ENCODE data around the gene CCSER1.
"Not testable (repeated sequence)": the region's sequence is repeated elsewhere in the genome, so short reads cannot be mapped to it uniquely, and the experiment has no call there.

DNA sequence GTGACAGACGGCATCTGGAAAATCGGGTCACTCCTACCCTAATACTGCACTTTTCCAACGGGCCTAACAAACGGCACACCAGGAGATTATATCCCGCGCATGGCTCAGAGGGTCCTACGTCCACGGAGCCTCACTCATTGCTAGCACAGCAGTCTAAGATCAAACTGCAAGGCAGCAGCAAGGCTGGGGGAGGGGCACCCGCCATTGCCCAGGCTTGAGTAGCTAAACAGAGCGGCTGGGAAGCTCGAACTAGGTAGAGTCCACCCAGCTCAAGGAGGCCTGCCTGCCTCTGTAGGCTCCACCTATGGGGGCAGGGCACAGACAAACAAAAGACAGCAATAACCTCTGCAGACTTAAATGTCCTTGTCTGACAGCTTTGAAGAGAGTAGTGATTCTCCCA is 280.7 kb downstream of the CCSER1 start:
- not testable (repeated sequence) for TF ChIP-seq EP300, POLR2A, CTCF (IDR thresholded peaks at IDR 0.05)
